Thyroid gland (tissue), 4 donors: Measurements from ENCODE around the gene NDUFV3.

ENCODE experiments used
- CTCF ChIP-seq, 6 experiments: fragments of 200-600 bp in 3 of 6; fragments of 450-650 bp in 3 of 6; sonication (generic) in 3 of 6; IDR thresholded peaks; one replicate each; pipeline ENCODE4 v1.5.1; 2016 to 2019; ENCODE audit warnings: antibody characterized with exemption in 6 of 6, mild to moderate bottlenecking in 2 of 6, inconsistent platforms in 1 of 6, moderate library complexity in 1 of 6
- POLR2A ChIP-seq, 2 donors: fragments of 450-650 bp; IDR thresholded peaks; one replicate each; pipeline ENCODE4 v1.6.1; 2017; ENCODE audit warnings: antibody characterized with exemption in 2 of 2, mild to moderate bottlenecking in 2 of 2, moderate library complexity in 1 of 2

- TF ChIP-seq CTCF (IDR thresholded peaks at IDR 0.05) (no peak), POLR2A (IDR thresholded peaks at IDR 0.05) (no peak)
Measured at GRCh38 chr21:42913476-42913875, 20.4 kb downstream of the NDUFV3 start.
